SK-N-SH (cell line): ENCODE measurements around the gene C12orf42. TPM values are rescaled to one million over a fixed set of nuclear protein-coding genes. Genes with fewer than 3 reads are reported as not detected.

Experiments
- CTCF ChIA-PET: fragments of 300-600, 350-600 bp; formaldehyde crosslinking; extraction: SDS; loops from one replicate; lab custom pipeline; 2021; lab: Yijun Ruan, JAX
- POLR2A ChIA-PET: fragments of 350-600 bp; sonication (Branson Sonifier 250); formaldehyde crosslinking; extraction: SDS; loops from one replicate; lab custom pipeline; 2020; ENCODE audit warnings: antibody characterized with exemption, inconsistent platforms; lab: Yijun Ruan, JAX
- DNase-seq: peaks from one replicate; pipeline ENCODE4 v3.0.0; 2012
- H2AFZ ChIP-seq: fragments of 200-600 bp; sonication (generic); 2 replicates; pipeline ENCODE4 v1.8.1; 2016; ENCODE audit warnings: antibody characterized with exemption, mild to moderate bottlenecking, low read depth
- H3F3A ChIP-seq: fragments of 200-600 bp; sonication (generic); replicated peaks from 2 replicates; pipeline ENCODE3; 2016; ENCODE audit warnings: antibody characterized with exemption, mild to moderate bottlenecking; ENCODE audit not compliant: insufficient read depth
- H3K27ac ChIP-seq, 2 experiments: fragments of 200-500 bp in 1 of 2; fragments of 200-600 bp in 1 of 2; sonication (Bioruptor generic) in 1 of 2; sonication (generic), shearing (Covaris generic) in 1 of 2; 2 replicates each; pipeline versions ENCODE4 v1.5.1 to v1.6.1; 2014 to 2016; ENCODE audit warnings: low read depth in 2 of 2, inconsistent platforms in 1 of 2, low read length in 1 of 2, mild to moderate bottlenecking in 1 of 2, mixed read lengths in 1 of 2
- H3K27me3 ChIP-seq: fragments of 200-600 bp; sonication (generic), shearing (Covaris generic); 2 replicates; pipeline ENCODE4 v1.6.1; 2016; ENCODE audit warnings: mixed run types; ENCODE audit not compliant: insufficient read depth
- H3K36me3 ChIP-seq, 2 experiments: fragments of 200-500 bp in 1 of 2; fragments of 200-600 bp in 1 of 2; sonication (Bioruptor generic) in 1 of 2; sonication (generic) in 1 of 2; replicated peaks in 1 of 2; 2 replicates each; pipeline versions ENCODE3 to v1.5.1; 2014 to 2016; ENCODE audit warnings: low read length in 1 of 2, mild to moderate bottlenecking in 1 of 2; ENCODE audit not compliant: insufficient read depth in 2 of 2, control insufficient read depth in 1 of 2
- H3K4me1 ChIP-seq, 2 experiments: fragments of 200-500 bp in 1 of 2; fragments of 200-600 bp in 1 of 2; sonication (Bioruptor generic) in 1 of 2; sonication (generic), shearing (Covaris generic) in 1 of 2; 2 replicates each; pipeline versions ENCODE4 v1.5.1 to v1.6.1; 2014 to 2016; ENCODE audit warnings: low read depth in 1 of 2, low read length in 1 of 2, mixed run types in 1 of 2; ENCODE audit not compliant: insufficient read depth in 2 of 2, control insufficient read depth in 1 of 2
- H3K4me2 ChIP-seq: fragments of 200-600 bp; sonication (generic), shearing (Covaris generic); 2 replicates; pipeline ENCODE4 v1.6.1; 2017; ENCODE audit warnings: mixed run types
- H3K4me3 ChIP-seq, 2 experiments: fragments of 200-500 bp in 1 of 2; fragments of 200-600 bp in 1 of 2; sonication (Bioruptor generic) in 1 of 2; sonication (generic), shearing (Covaris generic) in 1 of 2; 2 replicates each; pipeline versions ENCODE4 v1.5.1 to v1.8.1; 2014 to 2016; ENCODE audit warnings: low read depth in 2 of 2, inconsistent platforms in 1 of 2, low read length in 1 of 2, mild to moderate bottlenecking in 1 of 2, mixed read lengths in 1 of 2, moderate library complexity in 1 of 2
- H3K79me2 ChIP-seq: fragments of 200-600 bp; sonication (generic); 2 replicates; pipeline ENCODE4 v1.8.1; 2017; ENCODE audit warnings: mild to moderate bottlenecking; ENCODE audit not compliant: insufficient read depth
- H3K9ac ChIP-seq: fragments of 200-600 bp; sonication (generic); 2 replicates; pipeline ENCODE4 v1.6.1; 2017; ENCODE audit warnings: mixed run types
- H3K9me2 ChIP-seq: fragments of 200-600 bp; sonication (generic); 2 replicates; pipeline ENCODE4 v1.6.1; 2017; ENCODE audit warnings: mixed run types
- H3K9me3 ChIP-seq: fragments of 200-600 bp; sonication (generic); 2 replicates; pipeline ENCODE4 v1.6.1; 2017; ENCODE audit warnings: mixed run types, mild to moderate bottlenecking, moderate library complexity
- H4K20me1 ChIP-seq: fragments of 200-600 bp; sonication (generic); 2 replicates; pipeline ENCODE4 v1.6.1; 2017; ENCODE audit warnings: mild to moderate bottlenecking, mixed run types; ENCODE audit not compliant: insufficient read depth
- CHD2 ChIP-seq: fragments of 150-350 bp; IDR thresholded peaks from 2 replicates; pipeline ENCODE4 v1.6.1; 2018; ENCODE audit warnings: low read length; ENCODE audit not compliant: partially characterized antibody
- ELF1 ChIP-seq: IDR thresholded peaks from 2 replicates; pipeline ENCODE4 v1.4.0; 2012
- FOXM1 ChIP-seq: IDR thresholded peaks from 2 replicates; pipeline ENCODE4 v1.4.0; 2012; ENCODE audit warnings: low read depth, mild to moderate bottlenecking
- GATA2 ChIP-seq: sonication (generic); formaldehyde crosslinking; IDR thresholded peaks from 2 replicates; pipeline ENCODE4 v1.5.0; 2020; ENCODE audit warnings: mild to moderate bottlenecking, missing genetic modification reagents
- MAX ChIP-seq: IDR thresholded peaks from 2 replicates; pipeline ENCODE4 v1.4.0; 2012; ENCODE audit warnings: low read depth
- MXI1 ChIP-seq: IDR thresholded peaks from 2 replicates; pipeline ENCODE4 v1.6.1; 2012; ENCODE audit warnings: mild to moderate bottlenecking, low read depth, low read length, improper control_type of control experiment
- NFIC ChIP-seq: IDR thresholded peaks from 2 replicates; pipeline ENCODE4 v1.4.0; 2012; ENCODE audit warnings: borderline replicate concordance
- NRF1 ChIP-seq: IDR thresholded peaks from 2 replicates; pipeline ENCODE4 v1.6.1; 2012; ENCODE audit warnings: low read depth, mild to moderate bottlenecking, low read length
- POLR2AphosphoS5 ChIP-seq: IDR thresholded peaks from 2 replicates; pipeline ENCODE4 v1.6.1; 2012; ENCODE audit warnings: low read depth, low read length
- REST ChIP-seq: IDR thresholded peaks from 2 replicates; pipeline ENCODE4 v1.6.1; 2012; ENCODE audit warnings: mild to moderate bottlenecking, low read depth, low read length, moderate library complexity
- RXRA ChIP-seq: IDR thresholded peaks from 2 replicates; pipeline ENCODE4 v1.4.0; 2012; ENCODE audit warnings: low read depth, mild to moderate bottlenecking, borderline replicate concordance
- SMC3 ChIP-seq: IDR thresholded peaks from 2 replicates; pipeline ENCODE4 v1.6.1; 2012; ENCODE audit warnings: low read depth, low read length, improper control_type of control experiment
- TCF12 ChIP-seq: IDR thresholded peaks from 2 replicates; pipeline ENCODE4 v1.4.0; 2012
- WGBS: methylation state at CpG from one replicate; pipeline ENCODE4 v1.1.6; 2017; ENCODE audit warnings: low lambda C conversion rate; 5-methylcytosine and 5-hydroxymethylcytosine counted together
- polyA plus RNA-seq, 3 experiments: library from polyadenylated mRNA; depleted of rRNA; stranded (reverse); fragments of >200 nt; gene quantifications; 2 replicates each; pipeline ENCODE4 v1.2.3, GENCODE V29; 2012

The C12orf42 gene
- polyA plus RNA-seq, 1 of the 3 experiments (the other 2 are of a cell fraction): not detected

GRCh38 chr12:103494734-103495468 lies 867 bp downstream of the C12orf42 start:
- peaks cover 0 to 7% of the 10 kb centered on the region in 2 experiments; a peak in 1 of 4 replicates for H3K4me1 ChIP-seq
- H3K9me3 ChIP-seq: no peaks in the 10 kb centered on the region
- CTCF ChIA-PET: interaction anchor here (0.9 to 3.9 kb wide), 3 partner anchors 14 to 546 kb away, joined by 5 to 32 read pairs (median 13); no protein-coding TSS in a partner anchor
- peak overlapping the region in 1 of 2 experiments; percentile 46; a peak in 2 of 4 replicates for H3K4me3 ChIP-seq
- peak; percentile 19 for DNase-seq
- no peaks in the 10 kb centered on the region for H3K79me2 ChIP-seq
- H3K9ac ChIP-seq: no peak overlapping the region
- H2AFZ ChIP-seq: no peak overlapping the region
- 31% methylated on average over 16 of the region's 24 CpGs for WGBS
- no peak overlapping the region for H3K27ac ChIP-seq
- no peaks in the 10 kb centered on the region for H3K36me3 ChIP-seq
- H3K9me2 ChIP-seq: no peaks in the 10 kb centered on the region
- TF ChIP-seq MXI1: no peak
- no peak for TF ChIP-seq SMC3
- TF ChIP-seq FOXM1: no peak
- TF ChIP-seq GATA2: no peak
- no peak for TF ChIP-seq MAX
- no peak for TF ChIP-seq REST
- no peak for TF ChIP-seq TCF12
- TF ChIP-seq ELF1: no peak
- no peaks in the 10 kb centered on the region for H3F3A ChIP-seq
- POLR2A ChIA-PET: no interaction called here
- H3K4me2 ChIP-seq: peak overlapping the region; percentile 84; the same call in 1 of the 2 replicates
- no peaks in the 10 kb centered on the region for H3K27me3 ChIP-seq
- no peaks in the 10 kb centered on the region for H4K20me1 ChIP-seq

- 70% methylated on average over 5 of the region's 5 CpGs for WGBS
Measured at GRCh38 chr12:103494051-103494733, 1.6 kb downstream of the C12orf42 start.

More at GRCh38 chr12:103494051-103494733, 1.6 kb downstream of the C12orf42 start:
- H3K9ac ChIP-seq: no peak overlapping the region
- H3K27me3 ChIP-seq: no peaks in the 10 kb centered on the region
- H4K20me1 ChIP-seq: no peaks in the 10 kb centered on the region
- H3K27ac ChIP-seq: no peak overlapping the region
- H3F3A ChIP-seq: no peaks in the 10 kb centered on the region
- H3K79me2 ChIP-seq: no peaks in the 10 kb centered on the region
- TF ChIP-seq GATA2 (no peak), NRF1 (no peak), POLR2AphosphoS5 (no peak), FOXM1 (no peak), NFIC (no peak), CHD2 (no peak), RXRA (no peak)
- no peak overlapping the region for H2AFZ ChIP-seq
- DNase-seq: no peak
- H3K9me3 ChIP-seq: no peaks in the 10 kb centered on the region
- ChIA-PET CTCF (interaction anchor here (3.4 to 3.9 kb wide), 2 partner anchors 55 to 545 kb away, joined by 13 to 32 read pairs; no protein-coding TSS in a partner anchor), POLR2A (no interaction called here)
- H3K4me1 ChIP-seq: peaks cover 0 to 7% of the 10 kb centered on the region in 2 experiments; a peak in 1 of 4 replicates
- no peaks in the 10 kb centered on the region for H3K9me2 ChIP-seq
- no peak overlapping the region for H3K4me3 ChIP-seq
- no peak overlapping the region for H3K4me2 ChIP-seq
- no peaks in the 10 kb centered on the region for H3K36me3 ChIP-seq
